Epidermal melanocyte (primary cell): ENCODE data around the gene FOXK2.

ENCODE experiments used
- DNase-seq: peaks from one replicate; pipeline ENCODE4 v3.0.0; 2011; ENCODE audit warnings: low spot score; ENCODE audit not compliant: insufficient read length

Gene FOXK2

DNA sequence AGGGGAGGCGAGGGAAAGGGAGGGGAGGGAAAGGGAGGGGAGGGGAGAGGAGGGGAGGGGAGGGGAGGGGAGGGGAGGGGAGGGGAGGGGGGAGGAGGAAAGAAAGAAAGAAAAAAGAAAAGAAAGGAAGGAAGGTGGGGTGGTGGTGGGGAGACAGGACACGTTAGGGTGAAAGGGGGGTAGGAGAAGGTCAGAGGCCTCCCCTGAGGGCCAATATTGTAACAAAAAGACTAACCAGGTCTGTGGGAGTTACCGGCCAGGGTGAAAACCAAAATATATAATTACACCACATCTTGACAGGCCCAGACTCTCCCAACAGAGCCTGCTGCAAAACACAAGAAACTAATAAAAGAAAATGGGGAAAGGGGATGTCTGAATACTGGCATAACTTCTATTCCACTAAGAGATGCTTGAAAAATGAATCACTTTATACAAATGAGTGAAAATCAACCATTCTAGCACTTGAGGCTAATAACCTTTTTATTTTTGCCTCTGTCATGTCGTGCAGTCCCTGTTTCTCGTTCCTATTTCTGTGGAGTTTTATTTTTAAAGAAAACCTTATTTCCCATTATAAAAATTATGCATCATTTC, 118.7 kb downstream of the FOXK2 start:
- DNase-seq: no peak

DNA sequence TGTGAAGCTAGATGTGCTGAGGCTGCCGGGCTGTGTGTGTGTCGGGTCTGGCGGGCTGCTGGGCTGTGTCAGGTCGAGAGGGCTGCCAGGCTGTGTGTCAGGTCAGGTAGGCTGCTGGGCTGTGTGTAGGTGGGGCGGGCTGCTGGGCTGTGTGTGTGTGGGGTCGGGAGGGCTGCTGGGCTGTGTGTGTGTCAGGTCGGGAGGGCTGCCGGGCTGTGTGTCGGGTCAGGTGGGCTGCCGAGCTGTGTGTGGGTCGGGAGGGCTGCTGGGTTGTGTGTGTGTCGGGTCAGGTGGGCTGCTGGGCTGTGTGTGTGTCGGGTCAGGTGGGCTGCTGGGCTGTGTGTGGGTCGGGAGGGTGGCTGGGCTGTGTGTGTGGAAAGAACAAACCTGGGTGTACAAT, 120.1 kb downstream of the FOXK2 start:
- DNase-seq: no peak

DNA sequence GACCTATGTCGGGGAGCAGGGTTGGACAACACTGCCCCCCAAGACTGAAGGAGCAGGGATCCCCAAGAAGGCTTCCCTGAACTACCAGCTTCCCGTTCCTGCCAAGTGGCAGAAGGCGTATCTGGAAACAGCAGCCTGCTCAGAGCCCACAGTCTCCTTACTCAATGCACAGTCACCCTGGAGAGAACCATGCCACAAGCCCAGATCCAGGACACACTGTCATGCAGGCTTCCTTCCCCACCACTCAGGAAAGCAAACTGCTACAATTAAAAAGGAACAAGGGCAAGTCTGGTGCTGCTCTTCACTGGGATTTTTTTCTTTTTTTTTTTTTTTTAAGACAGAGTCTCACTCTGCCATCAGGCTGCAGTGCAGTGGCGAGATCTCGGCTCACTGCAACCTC, 120.5 kb downstream of the FOXK2 start:
- no peak for DNase-seq

DNA sequence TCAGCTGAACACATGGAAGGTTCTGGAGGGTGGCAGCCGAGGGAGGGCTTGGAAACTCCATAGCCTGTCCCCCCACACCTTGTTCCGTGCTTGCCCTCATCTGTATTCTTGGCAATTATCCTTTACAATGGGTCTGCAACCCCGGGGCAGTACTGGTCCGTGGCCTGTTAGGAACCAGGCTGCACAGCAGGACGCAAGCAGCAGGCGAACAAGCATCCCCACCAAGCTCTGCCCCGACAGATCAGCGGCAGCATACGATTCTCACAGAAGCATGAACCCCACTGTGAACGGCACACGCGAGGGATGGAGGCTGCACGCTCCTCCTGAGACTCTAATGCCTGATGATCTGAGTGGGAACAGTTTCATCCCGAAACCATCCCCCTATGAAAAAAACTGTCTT, 122.5 kb downstream of the FOXK2 start:
- no peak for DNase-seq

DNA sequence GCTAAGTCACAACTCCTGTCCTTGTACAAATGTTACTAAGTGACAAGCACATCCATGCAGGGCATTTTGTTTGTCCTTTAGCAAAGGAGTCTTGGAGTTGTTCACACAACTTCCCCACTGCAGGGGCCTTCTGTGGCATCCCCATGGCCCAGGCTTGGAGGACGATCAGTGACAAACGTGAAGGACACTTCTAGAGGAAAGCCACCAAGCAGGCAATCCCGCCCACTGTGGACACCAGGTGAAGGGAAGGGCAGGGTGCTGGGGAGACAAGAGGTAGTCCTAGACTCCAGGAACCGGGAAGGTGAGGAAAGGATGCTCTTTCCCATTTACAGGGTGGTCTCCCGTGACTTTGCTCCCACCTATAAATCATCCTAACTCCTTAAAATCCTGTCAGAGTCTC, 124.6 kb downstream of the FOXK2 start:
- no peak for DNase-seq

DNA sequence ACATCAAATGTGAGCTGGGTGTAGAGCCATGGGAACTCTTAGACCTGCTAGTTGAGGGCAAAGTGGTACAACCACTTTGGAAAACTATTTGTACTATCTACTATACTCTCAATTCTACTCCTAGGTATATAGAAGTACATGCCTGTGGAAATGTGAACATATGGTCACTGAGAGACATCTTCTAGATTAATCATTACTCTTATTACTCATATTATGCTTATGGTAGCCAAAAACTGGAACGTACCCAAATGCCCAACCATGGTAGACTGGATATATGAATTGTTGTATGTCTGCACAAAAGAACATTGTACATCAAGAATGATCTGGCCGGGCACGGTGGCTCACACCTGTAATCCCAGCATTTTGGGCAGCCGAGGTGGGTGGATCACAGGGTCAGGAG, 126.0 kb downstream of the FOXK2 start:
- DNase-seq: no peak

DNA sequence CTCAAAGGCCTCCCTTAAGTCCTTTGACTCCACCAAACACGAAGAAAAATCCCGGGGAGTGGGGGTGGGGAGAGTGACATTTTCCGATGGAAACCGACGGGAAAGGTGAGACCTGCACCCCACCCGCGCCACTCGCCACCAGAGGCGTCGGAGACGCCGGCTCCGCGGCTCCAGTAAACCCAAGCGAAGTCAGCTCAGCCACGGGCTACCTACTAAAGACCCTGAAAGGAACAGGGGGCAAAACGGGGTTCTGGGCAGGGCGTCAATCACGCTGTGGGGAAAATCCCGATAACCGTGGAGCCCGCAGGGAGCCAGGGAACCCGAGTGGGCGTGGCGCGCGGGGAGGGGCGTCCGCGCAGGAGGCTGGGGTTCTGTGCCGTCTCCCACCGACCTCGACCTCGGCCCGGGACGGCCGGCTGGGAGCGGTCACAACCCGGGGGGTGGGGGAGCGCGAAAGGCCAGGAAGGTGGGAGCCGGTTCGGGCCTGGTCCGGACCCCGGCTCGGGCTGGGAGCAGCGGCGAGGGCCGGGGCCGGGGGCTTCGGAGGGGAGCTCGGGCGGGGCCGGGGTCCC, 128.1 kb downstream of the FOXK2 start:
- DNase-seq: peak; percentile 57

DNA sequence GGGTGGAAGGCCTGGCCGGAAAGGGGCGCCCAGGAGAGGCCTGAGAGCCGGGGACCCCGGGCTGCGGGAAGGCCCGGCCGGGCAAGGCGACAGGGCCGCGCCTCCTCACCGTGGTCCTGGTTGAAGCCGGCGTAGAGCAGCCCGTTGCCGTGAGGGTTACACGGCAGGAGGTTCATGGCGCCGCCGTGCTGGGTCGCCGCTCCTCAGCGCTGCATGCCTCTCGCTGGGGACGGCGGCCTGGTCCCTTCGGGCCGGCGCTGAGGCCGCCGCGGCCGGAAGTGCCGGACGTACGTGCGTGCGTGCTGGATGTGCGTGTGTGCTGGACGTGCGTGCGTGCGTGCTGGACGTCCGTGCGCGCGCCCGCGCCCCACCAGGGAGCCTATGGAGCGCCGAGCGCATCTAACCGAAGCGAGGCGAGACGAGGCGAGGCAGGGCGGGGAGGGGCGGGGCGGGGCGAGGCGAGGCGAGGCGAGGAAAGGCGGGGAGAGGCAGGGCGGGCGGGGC, 128.7 kb downstream of the FOXK2 start, which contains the start of gene WDR45B:
Gene WDR45B, minus strand, starts transcription at position 280 of the 504 bp plus-strand sequence. Its CDS starts 104 bp downstream, at position 176.
- peak; percentile 98 for DNase-seq

DNA sequence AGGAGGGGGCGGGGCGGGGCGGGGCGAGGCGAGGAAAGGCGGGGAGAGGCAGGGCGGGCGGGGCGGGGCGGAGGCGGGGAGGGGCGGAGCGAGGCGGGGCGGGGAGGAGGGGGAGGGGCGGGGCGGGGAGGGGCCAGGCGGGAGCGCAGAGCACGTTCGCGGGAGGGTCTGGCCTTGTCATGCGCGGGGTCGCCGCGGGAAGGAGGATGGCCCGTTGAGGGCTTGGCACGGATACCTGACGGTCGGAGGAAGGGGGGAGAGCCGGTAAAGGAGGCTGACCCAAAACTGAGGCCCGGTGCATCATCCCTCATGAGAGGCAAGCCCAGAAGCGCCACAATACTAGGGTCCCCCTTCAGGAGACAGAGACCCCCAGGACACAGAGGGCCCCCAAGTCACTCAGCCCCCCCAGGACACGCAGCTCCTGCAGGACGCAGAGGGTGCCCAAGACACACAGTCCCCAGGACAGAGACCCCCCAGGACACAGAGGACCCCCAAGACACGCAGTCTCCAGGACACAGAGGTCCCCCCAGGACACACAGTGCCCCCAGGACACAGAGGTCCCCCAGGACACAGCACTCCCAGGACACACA, 129.3 kb downstream of the FOXK2 start:
- DNase-seq: no peak

DNA sequence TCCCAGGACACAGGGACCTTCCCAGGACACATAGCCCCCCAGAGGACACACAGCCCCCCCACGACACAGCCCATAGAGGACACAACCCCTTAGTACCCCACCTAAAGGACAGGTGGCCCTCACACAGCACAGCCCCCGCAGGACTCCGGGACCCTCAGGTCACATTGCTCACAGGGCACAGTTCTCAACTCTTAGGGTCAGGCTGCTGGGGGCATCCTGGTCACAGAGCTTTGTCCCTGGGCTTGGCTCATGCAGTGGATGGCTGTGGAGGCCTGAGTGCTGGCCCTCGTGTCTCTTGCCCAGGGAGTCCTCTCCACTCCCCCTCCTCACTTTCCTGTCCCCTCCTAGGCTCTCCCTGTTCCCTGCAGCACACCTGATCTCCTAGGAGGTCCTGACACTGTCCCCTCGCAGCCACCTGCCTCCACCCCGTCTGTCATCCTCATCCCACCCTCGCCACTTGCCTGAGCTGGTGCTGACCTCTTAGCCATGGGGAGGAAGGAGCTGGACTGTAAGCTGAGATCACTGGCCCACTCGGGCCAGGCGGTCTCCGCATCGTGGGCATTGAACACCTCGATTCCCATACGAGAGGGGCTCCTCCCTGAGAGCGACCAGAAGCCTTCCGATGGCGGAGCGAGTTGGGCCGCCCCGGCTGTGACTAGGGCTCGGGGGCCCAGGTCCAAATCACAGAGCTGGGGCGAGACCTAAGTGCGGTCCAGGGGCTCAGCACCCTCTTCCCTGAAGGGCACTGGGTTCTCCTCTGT, 130.1 kb downstream of the FOXK2 start:
- no peak for DNase-seq

DNA sequence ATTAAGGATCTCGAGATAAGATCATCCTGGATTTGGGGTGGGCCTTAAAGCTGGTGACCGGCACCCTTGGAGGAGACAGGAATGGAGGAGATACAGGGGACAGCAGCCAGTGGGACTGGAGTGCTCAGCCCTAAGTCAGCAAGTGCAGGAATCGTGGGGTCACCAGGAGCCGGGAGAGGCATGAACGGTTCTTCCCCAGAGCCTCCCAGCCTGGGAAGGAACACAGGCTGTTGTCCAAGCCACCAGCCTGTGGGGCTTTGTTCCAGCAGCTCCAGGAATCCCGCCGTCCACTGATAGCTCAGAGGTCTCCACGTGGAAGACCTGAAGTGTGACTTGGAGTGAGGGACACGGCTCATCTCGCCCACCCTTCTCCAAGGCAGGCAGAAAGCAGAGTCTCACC, 131.2 kb downstream of the FOXK2 start:
- no peak for DNase-seq

DNA sequence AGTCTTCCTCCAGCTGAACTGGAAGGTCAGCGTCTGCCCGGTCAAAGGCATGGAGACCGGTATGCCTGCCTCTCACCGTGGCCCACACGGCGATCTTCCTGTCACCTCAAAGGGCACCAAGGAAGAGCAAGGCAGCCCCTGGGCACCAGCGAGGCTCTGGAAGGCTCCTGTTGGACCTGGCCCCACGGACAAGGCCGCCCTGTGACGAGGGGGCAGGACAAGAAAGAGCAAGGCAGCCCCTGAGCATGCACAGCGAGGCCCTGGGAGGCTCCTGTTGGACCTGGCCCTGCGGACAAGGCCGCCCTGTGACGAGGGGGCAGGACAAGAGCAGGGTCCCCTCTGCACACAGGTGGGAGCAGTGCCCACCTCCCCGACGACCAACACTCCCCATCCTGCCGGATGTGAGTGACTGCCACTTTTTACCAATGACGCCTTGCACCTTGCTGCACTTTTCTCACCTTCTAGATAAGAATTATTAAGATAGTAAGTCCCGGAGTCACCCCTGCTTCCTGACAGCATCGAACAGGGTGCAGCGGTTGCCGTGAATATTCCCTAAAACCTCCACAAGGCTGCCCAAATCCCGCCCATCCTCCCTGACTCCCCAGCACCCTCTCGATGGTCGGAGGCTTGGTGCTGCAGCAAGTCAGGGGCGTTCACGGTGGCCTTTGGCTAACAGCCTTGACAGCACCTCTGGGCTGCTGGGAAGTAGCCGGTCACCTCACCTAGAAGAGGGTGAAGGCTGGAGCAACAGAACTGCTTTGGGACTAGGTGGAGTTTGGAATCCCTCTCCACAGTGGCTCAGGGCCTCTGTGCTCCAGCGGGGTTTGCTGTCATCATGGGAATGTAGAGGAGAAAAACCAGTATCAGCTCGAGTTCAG, 134.4 kb downstream of the FOXK2 start:
- no peak for DNase-seq
